GM23338 (cell line): ENCODE data around the gene FIG4. TPM values are rescaled to one million over a fixed set of nuclear protein-coding genes. Genes with fewer than 3 reads are reported as not detected.
A peak's percentile ranks its signal among the peaks of the same experiment; 100 is the strongest.

Experiments
- ATAC-seq: fragments of 200-7000 bp; cut with Tn5 transposase; 3 replicates; pipeline ENCODE4 v1.9.1; 2020
- DNase-seq: peaks from one replicate; pipeline ENCODE4 v3.0.0-alpha.2; 2015; ENCODE audit warnings: low spot score
- H2AFZ ChIP-seq: fragments of 200-600 bp; sonication (generic); 2 replicates; pipeline ENCODE4 v1.8.0; 2016; ENCODE audit warnings: antibody characterized with exemption, mild to moderate bottlenecking, moderate library complexity
- H3F3A ChIP-seq: fragments of 200-600 bp; sonication (generic); replicated peaks from 2 replicates; pipeline ENCODE4 v1.8.0; 2017; ENCODE audit warnings: antibody characterized with exemption, mixed run types, low read depth
- H3K27ac ChIP-seq: fragments of 200-600 bp; sonication (generic); 2 replicates; pipeline ENCODE4 v1.6.1; 2016; ENCODE audit warnings: low read depth
- H3K27me3 ChIP-seq: fragments of 200-600 bp; sonication (generic); 2 replicates; pipeline ENCODE4 v1.8.0; 2016; ENCODE audit warnings: mild to moderate bottlenecking, mixed run types, moderate library complexity; ENCODE audit not compliant: insufficient read depth
- H3K36me3 ChIP-seq: fragments of 200-600 bp; sonication (generic); 2 replicates; pipeline ENCODE4 v1.8.0; 2016; ENCODE audit warnings: mild to moderate bottlenecking; ENCODE audit not compliant: insufficient read depth
- H3K4me1 ChIP-seq: fragments of 200-600 bp; sonication (generic); 2 replicates; pipeline ENCODE4 v1.8.0; 2016; ENCODE audit warnings: mild to moderate bottlenecking, moderate library complexity; ENCODE audit not compliant: insufficient read depth
- H3K4me2 ChIP-seq: fragments of 200-600 bp; sonication (generic); 2 replicates; pipeline ENCODE4 v1.7.1; 2017; ENCODE audit warnings: mixed run types
- H3K4me3 ChIP-seq: fragments of 200-600 bp; sonication (generic); 2 replicates; pipeline ENCODE4 v1.6.1; 2016; ENCODE audit warnings: mixed run types
- H3K79me2 ChIP-seq: fragments of 200-600 bp; sonication (generic); replicated peaks from 2 replicates; pipeline ENCODE4 v1.8.0; 2017; ENCODE audit warnings: mild to moderate bottlenecking; ENCODE audit not compliant: insufficient read depth
- H3K9me2 ChIP-seq: fragments of 200-600 bp; sonication (generic); 2 replicates; pipeline ENCODE4 v1.8.0; 2017; ENCODE audit not compliant: insufficient read depth
- H4K20me1 ChIP-seq: fragments of 200-600 bp; sonication (generic); replicated peaks from 2 replicates; pipeline ENCODE4 v1.8.0; 2017; ENCODE audit warnings: mild to moderate bottlenecking; ENCODE audit not compliant: insufficient read depth
- H3K27ac Mint-ChIP-seq: 2 replicates; pipeline ENCODE4 v1.8.0; 2020; ENCODE audit warnings: inconsistent platforms, mild to moderate bottlenecking, moderate library complexity, mixed read lengths
- H3K27me3 Mint-ChIP-seq: 3 replicates; pipeline ENCODE4 v1.8.0; 2022; ENCODE audit warnings: low read depth, mild to moderate bottlenecking, moderate library complexity, mixed read lengths, inconsistent platforms; ENCODE audit not compliant: insufficient read depth, poor library complexity
- H3K36me3 Mint-ChIP-seq: 3 replicates; pipeline ENCODE4 v1.8.0; 2021; ENCODE audit warnings: low read depth, mild to moderate bottlenecking, inconsistent platforms, moderate library complexity, mixed read lengths
- H3K4me1 Mint-ChIP-seq: 3 replicates; pipeline ENCODE4 v1.8.0; 2020; ENCODE audit warnings: mild to moderate bottlenecking, inconsistent platforms, mixed read lengths
- H3K4me3 Mint-ChIP-seq: 3 replicates; pipeline ENCODE4 v1.8.0; 2021; ENCODE audit warnings: moderate library complexity, mild to moderate bottlenecking, inconsistent platforms, mixed read lengths
- H3K9me3 Mint-ChIP-seq: 3 replicates; pipeline ENCODE4 v1.8.0; 2020; ENCODE audit warnings: moderate library complexity, mild to moderate bottlenecking, inconsistent platforms, mixed read lengths
- CREB1 ChIP-seq: fragments of 250-450 bp; sonication (Bioruptor Pico); IDR thresholded peaks from 2 replicates; pipeline ENCODE4 v1.5.0; 2020; ENCODE audit warnings: low read depth, mild to moderate bottlenecking, moderate library complexity
- CTCF ChIP-seq, 2 experiments: fragments of 200-600 bp in 1 of 2; sonication (generic) in 1 of 2; conservative IDR thresholded peaks; 2 replicates each; pipeline versions ENCODE4 v1.5.1 to v1.6.1; 2016 to 2017; ENCODE audit warnings: antibody characterized with exemption in 2 of 2, low read depth in 2 of 2, mild to moderate bottlenecking in 2 of 2, moderate library complexity in 1 of 2
- ETS1 ChIP-seq: IDR thresholded peaks from 2 replicates; pipeline ENCODE4 v1.6.1; 2016; ENCODE audit warnings: antibody characterized with exemption
- EZH2 ChIP-seq: fragments of 200-600 bp; sonication (generic); IDR thresholded peaks from one replicate; pipeline ENCODE4 v1.8.0; 2017; ENCODE audit warnings: antibody characterized with exemption, mild to moderate bottlenecking, low read depth; ENCODE audit not compliant: unreplicated experiment
- EZH2phosphoT487 ChIP-seq: fragments of 200-600 bp; sonication (generic); IDR thresholded peaks from one replicate; pipeline ENCODE4 v1.8.1; 2018; ENCODE audit warnings: antibody characterized with exemption; ENCODE audit not compliant: unreplicated experiment
- JUNB ChIP-seq: IDR thresholded peaks from one replicate; pipeline ENCODE4 v1.6.1; 2016; ENCODE audit warnings: antibody characterized with exemption; ENCODE audit not compliant: unreplicated experiment
- NANOG ChIP-seq: IDR thresholded peaks from 2 replicates; pipeline ENCODE4 v1.6.1; 2016; ENCODE audit warnings: antibody characterized with exemption, borderline replicate concordance
- POLR2AphosphoS5 ChIP-seq: IDR thresholded peaks from 2 replicates; pipeline ENCODE4 v1.6.1; 2016; ENCODE audit warnings: antibody characterized with exemption, low read depth
- REST ChIP-seq: IDR thresholded peaks from one replicate; pipeline ENCODE4 v1.6.1; 2018; ENCODE audit warnings: antibody characterized with exemption; ENCODE audit not compliant: unreplicated experiment
- STAT1 ChIP-seq: IDR thresholded peaks from one replicate; pipeline ENCODE4 v1.6.1; 2016; ENCODE audit warnings: antibody characterized with exemption; ENCODE audit not compliant: unreplicated experiment
- ZNF114 ChIP-seq: fragments of 250-450 bp; sonication (Bioruptor Pico); IDR thresholded peaks from 2 replicates; pipeline ENCODE4 v1.5.0; 2020; ENCODE audit warnings: mild to moderate bottlenecking, moderate library complexity
- ZNF331 ChIP-seq: fragments of 250-450 bp; sonication (Bioruptor Pico); IDR thresholded peaks from 2 replicates; pipeline ENCODE4 v1.5.0; 2020; ENCODE audit warnings: low read depth, mild to moderate bottlenecking, moderate library complexity
- ZNF462 ChIP-seq: fragments of 250-450 bp; sonication (Bioruptor Pico); IDR thresholded peaks from 2 replicates; pipeline ENCODE4 v1.5.0; 2020; ENCODE audit warnings: mild to moderate bottlenecking, moderate library complexity
- polyA plus RNA-seq: library from polyadenylated mRNA; unstranded; fragments of >200 nt; fragmentation: Nextera tagmentation; extraction: Ambion mirVana; gene quantifications from 2 replicates; pipeline ENCODE4 v1.2.1, GENCODE V29; 2016
- total RNA-seq: library from RNA; depleted of rRNA; stranded (reverse); fragments of >200 nt; shearing (Covaris generic); gene quantifications from 2 replicates; pipeline ENCODE4 v1.2.3, GENCODE V29; 2014

FIG4 gene
- total and polyA plus RNA-seq, 2 experiments from 2014 or later = 7.0 to 16.9 TPM

- H3K36me3 Mint-ChIP-seq = no peaks in the 10 kb centered on the region; the same call in 2 of the 3 replicates
- H3K27ac Mint-ChIP-seq = no peak overlapping the region
- H3K4me3 Mint-ChIP-seq = no peak overlapping the region
Measured at GRCh38 chr6:109672839-109673238, 18.3 kb upstream of the FIG4 start.

More at GRCh38 chr6:109672839-109673238, 18.3 kb upstream of the FIG4 start:
- no peaks in the 10 kb centered on the region for H3K9me3 Mint-ChIP-seq
- Histone ChIP-seq H3K27me3 (no peaks in the 10 kb centered on the region), H3K4me3 (no peak overlapping the region), H3K36me3 (no peaks in the 10 kb centered on the region), H3K4me2 (0 out of 2 replicates have a peak overlapping the region, but pooled peaks have one; percentile 22), H3F3A (no peaks in the 10 kb centered on the region), H3K27ac (no peak overlapping the region), H3K79me2 (no peaks in the 10 kb centered on the region), H4K20me1 (no peaks in the 10 kb centered on the region), H3K9me2 (no peaks in the 10 kb centered on the region), H3K4me1 (peaks cover 15% of the 10 kb centered on the region; the same call in 1 of the 2 replicates), H2AFZ (no peak overlapping the region)
- DNase-seq (no peak), ATAC-seq (no peak)
- TF ChIP-seq STAT1 (no peak), EZH2 (no peak), NANOG (no peak), CTCF (conservative IDR thresholded peaks at IDR 0.05; ENCODE audit: low read depth in 2 of 2) (no peak), CREB1 (CRISPR knock-in tag) (no peak), JUNB (no peak), ZNF331 (CRISPR knock-in tag) (no peak), EZH2phosphoT487 (no peak), ZNF462 (CRISPR knock-in tag) (no peak), POLR2AphosphoS5 (no peak), ZNF114 (no peak), ETS1 (no peak), REST (no peak)
- H3K27me3 Mint-ChIP-seq = no peaks in the 10 kb centered on the region
- peaks cover 13% of the 10 kb centered on the region for H3K4me1 Mint-ChIP-seq
